22Rv1 (cell line): ENCODE measurements around the gene YIF1B.
"Not testable (repeated sequence)": the region's sequence is repeated elsewhere in the genome, so short reads cannot be mapped to it uniquely, and the experiment has no call there.

Experiments
- H3K27ac ChIP-seq: fragments of 450-650 bp; 2 replicates; pipeline ENCODE4 v1.5.1; 2017
- CTCF ChIP-seq: fragments of 450-650 bp; IDR thresholded peaks from 2 replicates; pipeline ENCODE4 v1.5.1; 2017; ENCODE audit warnings: mild to moderate bottlenecking
- ZFX ChIP-seq: fragments of 450-650 bp; IDR thresholded peaks from 2 replicates; pipeline ENCODE4 v1.6.1; 2017; ENCODE audit warnings: antibody characterized with exemption, borderline replicate concordance

The YIF1B gene

GRCh38 chr19:38315657-38316476 lies at the start of gene YIF1B:
Gene YIF1B (minus strand): TSS chr19:38315947. CDS start chr19:38315917, 30 bp downstream.
- TF ChIP-seq ZFX (no peak), CTCF (no peak)
- peak within 1 kb of the TSS; percentile 82 for H3K27ac ChIP-seq

DNA sequence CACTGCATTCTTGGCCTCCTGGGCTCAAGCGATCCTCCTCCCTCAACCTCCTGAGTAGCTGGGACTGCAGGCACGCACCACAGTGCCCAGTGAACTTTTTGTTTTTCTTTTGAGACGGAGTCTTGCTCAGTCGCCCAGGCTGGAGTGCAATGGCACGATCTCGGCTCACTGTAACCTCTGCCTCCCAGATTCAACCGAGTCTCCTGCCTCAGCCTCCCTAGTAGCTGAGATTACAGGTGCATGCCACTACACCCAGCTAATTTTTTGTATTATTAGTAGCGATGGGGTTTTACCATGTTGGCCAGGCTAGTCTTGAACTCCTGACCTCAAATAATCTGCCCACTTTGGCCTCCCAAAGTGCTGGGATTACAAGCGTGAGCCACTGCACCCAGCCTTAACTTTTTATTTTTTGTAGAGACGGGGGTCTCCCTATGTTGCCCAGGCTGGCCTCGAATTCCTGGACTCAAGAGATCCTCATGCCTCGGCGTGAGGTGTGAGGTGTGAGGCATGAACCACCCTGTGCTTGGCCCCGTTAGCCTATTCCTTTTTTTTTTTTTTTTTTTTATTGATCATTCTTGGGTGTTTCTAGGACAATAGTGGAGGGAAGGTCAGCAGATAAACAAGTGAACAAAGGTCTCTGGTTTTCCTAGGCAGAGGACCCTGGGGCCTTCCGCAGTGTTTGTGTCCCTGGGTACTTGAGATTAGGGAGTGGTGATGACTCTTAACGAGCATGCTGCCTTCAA lies 47.4 kb upstream of the YIF1B start:
- not testable (repeated sequence) for H3K27ac ChIP-seq

DNA sequence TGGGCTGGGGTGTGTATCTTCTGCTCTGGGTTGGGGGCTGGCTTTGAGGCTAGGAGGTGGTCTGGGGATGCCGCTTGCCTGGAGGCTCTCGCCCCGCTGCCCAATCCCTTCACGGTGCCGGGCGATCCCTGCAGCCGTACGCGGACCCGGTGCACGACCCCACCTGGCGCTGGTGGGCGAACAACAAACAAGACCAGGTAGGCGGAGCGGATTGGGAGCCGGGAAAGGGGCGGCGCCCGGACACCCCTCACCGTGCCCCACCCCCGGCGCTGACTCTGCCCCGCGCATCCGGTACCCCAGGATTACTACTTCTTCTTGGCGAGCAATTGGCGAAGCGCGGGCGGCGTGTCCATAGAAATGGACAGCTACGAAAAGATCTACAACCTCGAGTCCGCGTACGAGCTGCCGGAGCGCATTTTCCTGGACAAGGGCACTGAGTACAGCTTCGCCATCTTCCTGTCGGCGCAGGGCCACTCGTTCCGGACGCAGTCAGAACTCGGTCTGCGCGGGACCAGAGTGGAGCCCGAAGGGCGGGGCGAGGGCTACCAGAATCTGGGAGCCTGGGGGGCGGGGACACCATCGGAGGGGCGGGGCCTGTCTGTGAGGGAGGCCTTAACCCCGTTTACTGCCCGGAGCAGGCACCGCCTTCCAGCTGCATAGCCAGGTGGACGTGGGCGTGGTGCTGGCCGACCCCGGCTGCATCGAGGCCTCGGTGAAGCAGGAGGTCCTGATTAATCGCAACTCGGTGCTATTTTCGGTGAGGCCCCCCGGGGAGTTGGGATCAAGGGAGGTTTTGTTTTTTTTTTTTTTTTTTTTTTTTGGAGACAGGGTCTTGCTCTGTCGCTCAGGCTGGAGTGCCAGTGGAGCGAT lies 46.6 kb upstream of the YIF1B start:
- H3K27ac ChIP-seq = peak overlapping the region; percentile 54
- TF ChIP-seq ZFX = no peak
- TF ChIP-seq CTCF = no peak

DNA sequence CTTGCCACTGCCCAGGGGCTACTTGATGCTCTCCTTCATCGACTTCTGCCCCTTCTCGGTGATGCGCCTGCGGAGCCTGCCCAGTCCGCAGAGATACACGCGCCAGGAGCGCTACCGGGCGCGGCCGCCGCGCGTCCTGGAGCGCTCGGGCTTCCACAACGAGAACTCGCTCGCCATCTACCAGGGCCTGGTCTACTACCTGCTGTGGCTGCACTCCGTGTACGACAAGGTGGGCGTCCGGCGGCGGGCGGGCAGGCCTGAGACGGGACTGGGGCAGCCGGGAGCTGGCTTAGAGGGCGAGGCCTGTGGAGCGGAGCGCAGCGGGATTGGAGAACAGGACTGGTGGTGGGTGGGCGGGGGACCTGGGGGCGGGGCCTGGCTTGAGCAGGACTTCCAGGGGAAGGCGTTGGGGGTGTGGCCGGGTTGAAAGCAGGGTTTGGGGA lies 45.9 kb upstream of the YIF1B start:
- peak overlapping the region; percentile 54 for H3K27ac ChIP-seq
- TF ChIP-seq CTCF = peak; percentile 12; the same call in 1 of the 2 replicates
- no peak for TF ChIP-seq ZFX

GRCh38 chr19:38360839-38361631 lies 45.3 kb upstream of the YIF1B start:
- TF ChIP-seq CTCF = no peak
- TF ChIP-seq ZFX = no peak
- peak overlapping the region; percentile 54 for H3K27ac ChIP-seq

GRCh38 chr19:38360351-38360750 lies 44.6 kb upstream of the YIF1B start:
- no peak for TF ChIP-seq CTCF
- no peak for TF ChIP-seq ZFX
- H3K27ac ChIP-seq = no peak overlapping the region
